SKM-1 treated with dmso at 0.1 percent for 144 hours (cell line): ENCODE results near the gene CACNA1C.

Source experiments
- DNase-seq: peaks from one replicate; lab custom pipeline; 2025; ENCODE audit not compliant: unreplicated experiment; lab: John Stamatoyannopoulos, UW

The CACNA1C gene

DNA sequence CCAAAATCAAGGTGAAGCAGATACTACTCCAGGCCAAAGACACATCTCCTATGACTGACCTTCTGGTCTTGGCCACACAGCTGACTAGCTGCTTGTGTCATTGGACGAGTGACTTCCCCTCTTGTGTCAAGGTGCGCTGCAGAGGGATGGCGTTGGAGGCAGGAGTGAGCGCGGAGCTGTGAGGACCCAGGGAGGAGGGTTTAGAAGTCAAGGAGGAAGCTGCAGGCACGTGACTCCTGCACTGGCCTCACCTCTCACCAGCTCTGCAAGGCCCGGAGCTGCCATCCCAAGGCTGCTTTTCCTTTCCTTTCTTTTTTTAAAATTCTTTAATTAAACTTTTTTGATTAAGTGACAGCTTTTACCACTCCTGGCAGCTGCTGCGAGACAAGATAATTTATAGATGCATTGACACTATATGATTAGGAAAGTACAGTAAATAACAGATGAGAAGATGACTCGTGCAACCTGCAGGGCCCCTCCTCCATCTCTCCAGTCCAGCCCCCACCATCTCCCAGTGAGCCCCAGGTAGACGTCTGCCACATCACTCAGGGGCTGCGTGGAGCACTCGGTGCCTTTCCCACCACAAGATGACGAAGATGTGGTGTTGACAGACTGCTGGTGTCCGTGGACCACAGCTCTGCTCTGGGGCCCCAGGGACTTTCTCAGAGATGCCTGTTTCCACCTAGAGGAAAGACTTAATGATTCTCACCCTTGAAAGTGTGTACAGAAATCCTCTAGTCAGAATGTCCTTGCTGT lies 350.6 kb downstream of the CACNA1C start:
- DNase-seq: no peak

DNA sequence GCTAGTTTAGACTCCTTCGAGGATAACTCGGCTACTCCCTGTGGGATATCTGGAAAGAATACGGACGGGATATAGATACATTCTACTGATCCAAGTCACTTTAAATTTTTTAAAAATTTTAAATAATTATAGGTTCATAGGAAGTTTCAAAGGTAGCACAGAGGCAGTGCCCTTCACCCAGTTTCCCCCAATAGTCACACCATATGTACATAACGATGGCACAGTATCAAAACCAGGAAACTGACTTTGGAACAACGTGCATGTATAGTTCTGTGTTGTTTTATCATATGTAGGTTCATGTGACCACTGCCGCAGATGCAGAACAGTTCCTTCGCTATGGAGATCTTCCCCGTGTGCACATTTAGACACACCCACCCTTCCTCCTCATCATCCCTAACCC lies 352.3 kb downstream of the CACNA1C start:
- no peak for DNase-seq

DNA sequence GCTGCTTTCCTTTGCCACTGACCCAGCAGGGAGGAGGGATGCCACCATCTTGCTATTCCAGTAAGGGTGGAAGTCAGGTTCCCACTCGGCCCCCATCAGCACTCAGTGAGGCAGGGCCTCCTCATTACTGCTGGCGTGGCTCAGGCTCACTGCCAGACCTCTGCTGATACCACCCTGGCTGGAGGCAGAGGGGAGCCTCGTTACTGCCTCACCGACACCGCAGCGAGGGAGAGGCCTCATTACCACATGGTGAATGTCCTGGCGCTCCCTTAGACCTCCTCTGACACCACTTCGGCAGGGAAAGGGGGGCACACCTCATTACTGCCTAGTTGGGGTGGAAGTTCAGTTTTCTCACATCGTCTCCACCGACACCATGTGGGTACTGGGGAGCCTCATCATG lies 354.1 kb downstream of the CACNA1C start:
- DNase-seq: no peak

DNA sequence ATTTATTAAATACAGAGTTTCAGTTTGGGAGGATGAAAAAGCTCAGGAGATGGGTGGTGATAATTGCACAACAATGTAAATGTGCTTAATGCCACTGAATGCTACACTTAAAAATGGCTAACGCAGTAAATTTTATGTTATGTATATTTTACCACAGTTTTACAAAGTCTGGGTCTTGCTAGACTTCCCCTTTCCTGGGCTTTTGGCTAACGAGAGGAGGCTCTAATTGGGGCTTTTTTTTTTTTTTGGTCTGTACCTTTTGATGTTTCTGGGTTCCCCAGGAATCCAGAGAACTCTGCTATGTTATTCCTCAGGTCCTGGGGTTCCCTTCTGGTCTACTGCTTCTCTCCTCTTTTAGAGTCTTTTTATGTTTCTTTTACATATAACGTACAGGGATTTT lies 355.5 kb downstream of the CACNA1C start:
- no peak for DNase-seq

DNA sequence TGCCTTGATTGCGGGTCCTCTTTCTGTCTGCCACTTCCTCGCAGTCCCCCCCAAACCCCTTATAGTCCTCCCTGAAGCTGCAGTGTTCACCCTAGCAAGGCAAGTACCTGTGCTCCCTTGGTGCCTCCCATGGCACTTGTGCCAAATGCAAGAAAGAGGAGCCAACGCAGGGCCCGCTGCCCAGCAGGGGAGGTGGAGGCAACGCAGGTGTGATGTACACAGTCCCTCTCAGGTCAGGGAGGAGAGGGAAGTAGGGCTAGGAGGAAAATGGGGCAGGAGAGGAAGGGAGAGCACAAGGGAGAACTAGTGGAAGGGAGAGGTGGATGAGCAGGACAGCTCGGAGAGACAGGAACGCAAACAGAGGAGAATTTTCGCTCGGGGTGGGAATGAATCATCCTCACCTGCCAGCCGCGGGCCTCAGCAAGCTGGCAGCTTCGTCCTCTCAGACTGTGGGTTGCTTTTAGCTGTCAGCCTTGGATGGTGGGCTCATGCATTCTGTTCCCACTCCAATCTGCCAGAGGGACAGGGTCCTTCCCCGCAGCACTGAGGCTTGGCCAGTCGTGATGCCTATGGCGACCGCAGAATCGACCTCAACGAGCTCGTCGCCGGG lies 357.0 kb downstream of the CACNA1C start:
- DNase-seq: no peak

DNA sequence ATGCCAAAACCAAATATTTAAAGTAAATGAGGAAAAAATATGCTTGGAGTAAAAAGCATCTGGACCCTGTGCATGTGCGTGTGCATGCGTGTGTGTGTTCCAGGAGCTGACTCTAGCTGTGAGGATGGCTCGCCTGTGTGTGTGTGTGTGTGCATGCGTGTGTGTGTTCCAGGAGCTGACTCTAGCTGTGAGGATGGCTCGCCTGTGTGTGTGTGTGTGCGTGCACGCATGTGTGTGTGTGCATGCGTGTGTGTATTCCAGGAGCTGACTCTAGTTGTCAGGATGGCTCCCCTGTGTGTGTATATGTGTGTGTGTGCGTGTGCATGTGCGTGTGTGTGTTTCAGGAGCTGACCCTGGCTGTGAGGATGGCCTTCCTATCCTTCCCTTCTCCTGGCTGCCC lies 357.7 kb downstream of the CACNA1C start:
- no peak for DNase-seq

DNA sequence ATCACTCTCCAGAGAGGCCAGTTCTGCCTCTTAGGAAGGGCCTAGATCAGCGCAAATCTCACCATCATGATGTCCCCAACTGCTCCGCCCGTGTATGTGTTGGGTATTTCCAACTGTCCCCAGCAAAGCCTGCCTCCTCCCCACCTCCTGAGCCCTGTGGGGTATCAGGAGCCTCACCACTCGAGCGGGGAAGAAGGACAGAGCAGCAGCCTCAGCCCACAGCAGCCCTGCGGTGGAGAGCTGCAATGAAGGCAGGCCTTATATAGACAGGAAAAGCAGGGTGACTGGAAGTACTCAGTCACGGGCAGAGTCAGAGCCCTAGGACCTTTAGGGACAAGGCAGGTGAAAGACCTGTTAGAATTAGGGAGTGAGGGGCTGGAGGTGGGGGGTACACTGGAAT lies 358.2 kb downstream of the CACNA1C start:
- no peak for DNase-seq

DNA sequence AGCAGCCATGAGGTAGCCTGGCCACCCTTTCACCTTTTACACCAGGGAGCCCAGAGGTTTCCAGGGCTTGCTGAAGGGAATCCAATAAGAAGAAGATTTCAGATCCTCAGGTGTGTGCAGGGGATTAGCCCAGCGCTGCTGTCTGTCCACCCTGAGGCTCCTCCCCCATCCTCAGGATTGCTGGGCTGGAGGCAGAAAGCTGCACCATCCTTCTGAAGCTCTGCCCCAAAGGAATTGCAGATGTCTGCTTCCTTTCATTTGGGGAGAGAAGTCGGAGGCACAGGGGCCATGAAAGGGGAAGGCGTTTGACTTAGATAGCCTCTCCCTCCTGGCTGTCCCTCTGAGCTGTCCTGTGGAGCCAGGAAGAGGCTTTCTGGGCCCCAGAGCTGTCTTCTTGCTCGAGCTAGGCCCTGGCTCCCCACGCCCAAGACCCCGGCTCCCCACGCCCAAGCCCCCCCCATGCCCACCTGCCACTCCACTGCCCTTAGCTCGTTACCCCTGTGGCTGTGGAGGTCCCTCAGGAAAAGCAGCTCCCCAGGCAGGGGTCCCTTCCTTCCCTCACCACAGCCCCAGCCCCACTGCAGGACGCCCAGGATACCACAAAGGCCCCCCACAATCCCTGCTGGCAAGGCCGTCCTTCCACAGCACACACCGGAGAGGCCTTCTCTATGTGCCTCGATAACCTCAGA lies 359.0 kb downstream of the CACNA1C start:
- no peak for DNase-seq

DNA sequence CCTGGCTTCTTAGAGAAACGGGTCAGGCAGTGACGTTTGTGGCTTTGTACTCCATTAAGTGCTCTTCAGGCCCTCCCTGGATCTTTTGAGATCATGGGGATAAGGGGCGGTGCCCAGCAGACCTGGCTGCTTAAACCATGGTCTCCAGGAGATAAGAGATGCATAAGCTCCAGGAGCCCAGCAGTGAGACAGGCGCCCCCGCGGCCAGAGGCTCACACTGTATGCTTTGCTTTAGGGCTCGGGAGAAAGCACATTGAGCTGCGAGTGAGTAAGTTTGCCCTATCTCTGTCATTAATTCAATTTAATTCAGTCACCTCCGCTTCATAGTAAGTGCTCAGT lies 359.5 kb downstream of the CACNA1C start:
- no peak for DNase-seq

DNA sequence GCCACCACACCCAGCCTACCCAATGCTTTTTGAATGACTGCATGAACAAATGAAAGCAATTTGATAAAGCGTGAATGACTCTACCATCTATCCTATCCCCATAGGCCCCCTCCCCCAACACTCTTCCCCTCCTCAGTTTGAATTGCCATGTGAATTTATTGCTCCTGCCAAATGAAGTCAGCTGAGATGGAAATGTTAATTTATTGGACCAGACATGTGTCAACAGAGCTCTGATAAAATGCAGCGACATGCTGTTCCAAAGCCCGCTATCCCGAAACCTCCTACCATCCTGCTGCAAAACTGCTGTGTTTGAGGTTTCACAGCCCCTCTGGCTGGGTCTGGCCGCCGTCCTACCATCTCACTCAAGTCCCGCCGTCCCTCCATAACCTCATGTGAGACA lies 360.5 kb downstream of the CACNA1C start:
- DNase-seq: no peak

DNA sequence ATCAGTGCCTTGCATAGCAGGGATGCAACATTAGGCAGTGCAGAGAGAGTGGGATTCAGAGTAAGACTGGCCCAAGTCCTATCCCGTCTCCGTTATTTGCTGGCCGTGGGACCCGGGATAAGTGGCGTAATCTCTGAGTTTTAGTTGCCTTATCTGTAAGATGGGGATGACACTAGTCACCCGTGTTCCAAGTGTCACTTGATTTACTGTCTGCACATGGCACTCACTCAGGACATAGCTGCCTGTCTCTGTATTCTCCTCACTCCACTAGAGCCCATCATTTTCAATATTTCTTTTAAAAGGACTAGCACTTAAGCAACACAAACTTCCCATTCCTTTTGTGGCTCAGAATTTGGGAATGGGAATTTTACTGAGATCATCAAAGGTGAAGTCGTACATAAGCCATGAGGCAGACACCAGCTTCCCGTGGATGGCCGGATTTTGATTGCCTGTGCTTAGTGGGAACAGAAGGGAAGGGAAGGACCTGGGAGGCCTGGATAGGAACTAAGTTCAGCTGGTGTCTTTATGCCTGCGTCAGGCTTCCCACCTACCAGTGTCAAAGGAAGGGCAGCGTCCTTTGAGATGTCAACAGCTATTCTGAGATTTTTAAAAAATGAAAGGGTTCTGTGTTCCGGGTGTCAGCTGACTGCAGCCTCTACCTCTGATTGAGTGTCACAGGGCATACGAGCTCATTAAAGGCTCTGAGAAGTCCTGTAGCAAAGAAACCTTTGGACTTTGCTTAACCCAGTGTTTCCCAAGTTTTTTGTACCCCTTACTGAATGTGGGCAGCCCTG lies 361.4 kb downstream of the CACNA1C start:
- DNase-seq: no peak

DNA sequence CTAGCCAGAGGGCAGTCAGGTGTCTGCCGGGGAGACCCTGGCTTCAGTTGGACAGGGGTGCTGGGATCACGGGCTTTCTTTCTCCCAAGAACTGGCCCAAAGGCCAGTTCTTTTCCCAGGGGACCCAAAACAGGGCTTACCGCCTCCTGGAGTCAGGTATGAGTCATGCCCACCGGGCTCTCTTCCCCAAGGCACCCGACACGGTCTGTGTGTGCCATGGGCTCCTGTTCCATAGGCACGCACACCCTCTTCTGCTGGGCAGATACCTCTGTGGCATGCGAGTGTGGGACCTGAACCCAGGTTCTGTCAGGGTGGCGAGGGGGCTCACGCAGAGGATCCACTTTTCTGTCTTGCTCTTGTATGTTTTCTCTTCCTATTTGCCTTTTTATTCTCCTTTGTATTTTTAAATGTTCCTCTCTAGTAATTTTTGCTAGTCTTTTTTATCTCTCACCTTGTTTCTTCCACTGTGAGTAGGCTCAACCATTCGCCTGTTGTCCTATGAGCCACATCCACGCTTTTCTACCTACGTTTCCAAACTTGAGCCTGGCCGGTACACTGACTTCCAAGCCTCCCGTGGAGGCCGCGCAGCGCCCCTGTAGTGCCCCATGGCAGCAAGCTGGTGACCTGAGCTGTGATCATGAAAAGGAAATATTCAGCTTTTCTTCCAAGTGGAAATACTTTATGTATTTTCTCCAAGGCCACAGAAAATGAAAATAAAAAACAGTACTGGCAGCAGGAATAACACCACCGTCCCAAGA lies 362.2 kb downstream of the CACNA1C start:
- DNase-seq: no peak

DNA sequence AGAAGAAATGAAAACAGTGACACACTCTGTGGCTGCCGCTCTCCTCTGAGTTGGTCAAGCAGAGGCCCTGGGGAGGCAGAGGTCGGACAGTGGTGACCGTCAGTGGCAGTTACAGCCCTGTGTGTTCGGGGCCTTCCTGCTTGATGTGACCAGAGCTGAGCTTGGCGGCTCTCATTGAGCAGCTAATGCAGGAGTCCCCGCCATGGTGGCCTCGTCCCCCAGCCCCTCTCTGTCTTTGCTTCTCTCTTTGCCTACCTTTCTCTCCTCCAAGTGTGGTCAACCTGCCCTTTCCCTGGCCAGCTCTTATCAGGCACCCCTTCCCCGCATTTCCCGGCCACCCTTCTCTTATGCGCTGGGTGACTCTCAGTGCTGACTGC lies 362.8 kb downstream of the CACNA1C start:
- DNase-seq: no peak

DNA sequence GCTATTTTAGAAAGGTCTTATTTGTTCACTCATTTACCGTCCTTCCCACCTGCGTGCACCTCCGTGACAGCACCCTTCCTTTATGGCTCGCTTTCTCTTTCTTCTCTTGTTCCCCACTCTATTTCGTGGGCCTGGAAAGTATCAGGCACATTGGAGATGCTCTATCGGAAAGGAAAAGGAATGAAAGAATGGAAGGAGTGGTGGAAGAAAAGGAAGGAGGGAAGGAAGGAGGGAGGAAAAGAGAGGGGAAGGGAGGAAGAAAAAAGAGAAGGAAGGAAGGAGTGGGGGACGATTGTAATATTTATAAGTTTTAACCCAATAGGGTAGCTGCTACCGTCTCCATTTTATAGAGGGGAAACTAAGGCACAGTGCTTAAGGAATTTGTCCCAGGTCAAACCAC lies 363.4 kb downstream of the CACNA1C start:
- DNase-seq: no peak

DNA sequence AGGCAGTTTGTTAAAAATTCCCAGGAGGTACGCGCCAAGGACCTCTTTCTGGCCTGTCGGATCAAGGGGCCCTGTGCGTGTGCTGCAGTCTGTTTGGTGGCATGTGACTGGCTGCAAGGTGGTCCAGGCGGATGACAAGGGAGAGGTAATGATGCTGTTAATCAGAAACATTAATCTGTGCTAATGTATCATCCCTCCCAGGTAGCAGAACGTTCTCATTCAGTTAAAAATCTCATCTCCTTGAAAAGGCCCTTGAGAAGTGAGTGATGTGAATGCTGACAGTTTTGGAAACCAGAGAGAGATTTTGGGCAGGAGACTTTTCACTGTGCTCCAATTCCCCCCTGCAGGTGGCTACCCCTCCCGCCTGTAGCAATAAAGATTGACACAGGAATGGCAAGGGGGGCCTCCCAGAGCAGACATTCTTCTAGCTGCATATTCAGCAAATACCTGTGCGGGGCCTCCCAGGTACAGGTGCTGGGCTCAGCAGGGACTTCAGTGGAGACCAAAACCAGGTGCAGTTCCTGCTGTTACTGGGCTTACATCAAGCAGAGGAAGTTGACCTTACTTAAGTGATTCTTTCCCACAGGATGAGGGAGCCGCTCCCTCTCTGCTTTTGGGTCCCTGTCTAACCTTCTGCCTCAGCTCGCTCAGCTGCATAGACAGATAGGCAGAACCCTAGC lies 364.8 kb downstream of the CACNA1C start:
- DNase-seq: no peak

DNA sequence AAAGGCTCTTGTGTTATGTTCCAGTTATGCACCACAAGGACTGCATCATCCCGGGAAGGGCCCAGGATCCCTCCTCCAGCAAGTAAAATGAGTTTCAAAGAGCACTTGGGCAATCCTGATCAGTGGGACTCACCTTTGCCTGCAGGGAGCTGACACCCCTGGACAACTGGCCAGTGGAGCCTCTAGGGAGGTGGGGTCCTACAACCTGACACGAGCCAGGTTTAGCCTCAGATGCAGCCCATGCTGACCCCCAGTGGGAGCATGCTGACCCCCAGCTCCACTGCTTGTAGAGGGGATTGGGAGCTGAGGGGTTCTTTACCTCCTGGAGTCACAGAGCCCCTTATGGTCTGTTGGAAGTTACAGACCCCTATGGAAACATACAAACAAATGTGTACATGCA lies 365.8 kb downstream of the CACNA1C start:
- DNase-seq: no peak

DNA sequence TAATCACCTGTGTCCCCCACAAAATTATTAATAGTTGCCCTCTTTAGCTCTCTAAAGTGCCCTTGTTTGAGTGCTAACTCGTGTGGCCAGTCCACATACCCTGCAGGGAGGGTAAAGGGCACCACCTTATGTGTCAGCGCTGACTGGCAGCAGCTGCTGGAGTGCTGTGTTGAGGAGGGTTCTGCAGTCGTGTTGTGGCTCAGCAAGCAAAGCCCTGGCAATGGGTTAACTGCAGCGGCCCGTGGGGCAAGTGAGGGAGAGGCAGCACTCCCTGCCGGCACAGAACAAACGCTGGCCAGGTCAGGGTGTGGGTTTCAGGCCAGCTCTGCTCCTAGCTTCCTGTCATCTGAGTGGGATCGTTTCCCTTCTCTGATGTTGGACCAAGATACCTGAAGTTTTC lies 369.8 kb downstream of the CACNA1C start:
- no peak for DNase-seq

DNA sequence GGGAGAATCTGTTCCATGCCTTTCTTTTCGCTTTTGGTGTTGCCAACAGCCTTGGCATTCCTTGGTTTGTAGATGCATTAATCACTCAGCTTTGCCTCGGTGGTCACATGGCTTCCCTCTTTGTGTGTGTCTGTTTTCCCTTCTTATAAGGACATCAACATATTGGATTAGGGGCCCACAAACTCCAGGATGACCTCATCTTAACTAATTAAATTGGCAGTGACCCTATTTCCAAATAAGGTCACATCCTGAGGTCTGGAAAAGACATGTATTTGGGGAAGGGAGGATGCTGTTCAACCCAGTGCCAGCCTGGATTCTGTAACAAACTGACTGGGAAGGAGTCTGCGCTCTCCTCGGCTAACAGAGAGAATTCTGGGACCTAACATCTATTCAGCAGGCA lies 376.2 kb downstream of the CACNA1C start:
- no peak for DNase-seq

DNA sequence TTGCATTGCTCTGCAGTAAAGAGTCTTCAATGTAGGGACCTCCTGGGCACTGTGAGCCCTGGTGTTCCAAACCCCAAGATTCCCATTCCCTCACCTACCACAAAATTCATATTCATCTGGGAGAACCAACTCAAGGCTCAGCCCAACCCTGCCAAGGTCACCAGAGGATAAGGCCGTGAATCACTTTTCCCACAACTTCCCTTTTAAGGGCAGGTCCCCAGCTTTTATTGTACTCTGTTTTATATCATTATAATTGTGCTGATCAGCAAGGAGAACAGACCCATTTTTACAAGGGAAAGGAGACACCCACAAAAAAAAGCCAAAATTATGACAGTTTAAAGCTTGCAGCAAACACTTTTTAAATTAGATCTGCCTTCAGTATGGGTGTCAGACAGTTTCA lies 379.0 kb downstream of the CACNA1C start:
- DNase-seq: no peak

DNA sequence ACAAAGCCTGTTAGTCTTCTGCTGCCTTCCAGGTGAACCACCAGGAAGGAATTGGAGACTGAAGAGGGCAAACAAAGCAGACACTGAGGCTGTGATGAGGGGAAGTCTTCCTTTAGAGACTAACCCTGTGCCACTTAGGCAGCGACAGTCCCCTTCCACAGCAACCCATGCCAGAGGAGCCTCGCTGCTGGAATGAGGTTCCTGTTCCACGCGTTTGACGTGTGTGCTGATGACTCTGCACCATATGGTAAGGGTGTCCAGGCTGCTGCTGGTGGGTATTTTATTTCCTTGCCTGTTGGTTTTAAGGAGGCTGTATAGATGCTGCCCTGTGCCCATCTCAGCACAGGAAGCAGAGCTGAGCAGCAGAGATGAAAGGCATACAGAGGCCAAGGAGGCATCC lies 380.1 kb downstream of the CACNA1C start:
- no peak for DNase-seq

DNA sequence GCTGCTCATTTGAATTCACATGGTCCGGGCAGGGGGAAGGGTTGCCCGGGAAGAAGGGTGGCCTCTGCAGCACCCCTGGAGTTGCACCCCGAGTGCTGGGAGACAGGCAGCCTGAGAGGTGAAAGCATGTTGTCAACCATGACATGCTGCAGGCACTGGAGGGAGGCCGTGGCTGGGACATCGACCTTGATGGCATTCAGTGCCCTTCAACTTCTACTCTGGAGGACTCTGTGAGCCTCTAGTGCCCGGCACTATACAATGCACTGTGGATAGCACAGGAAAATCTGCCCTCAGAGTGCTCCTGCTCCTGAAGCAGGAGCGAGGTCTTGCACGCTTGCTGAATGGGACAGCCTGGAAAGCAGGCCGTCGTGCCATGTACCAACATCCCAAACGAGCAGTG lies 382.7 kb downstream of the CACNA1C start:
- no peak for DNase-seq
